Omental fat pad (tissue), 4 donors: Measurements from ENCODE around the gene DDR2. TPM values are rescaled to one million over a fixed set of nuclear protein-coding genes. Genes with fewer than 3 reads are reported as not detected.
"Not testable (repeated sequence)": the region's sequence is repeated elsewhere in the genome, so short reads cannot be mapped to it uniquely, and the experiment has no call there.

Experiments
- ATAC-seq: fragments of 150-250 bp; one replicate; pipeline ENCODE4 v1.9.1; 2016; ENCODE audit warnings: mild to moderate bottlenecking, moderate library complexity; ENCODE audit not compliant: low FRiP score
- DNase-seq: peaks from one replicate; pipeline ENCODE4 v3.0.0-alpha.2; 2019; ENCODE audit warnings: low spot score
- CTCF ChIP-seq, 3 donors: fragments of 450-650 bp; IDR thresholded peaks; one replicate each; pipeline ENCODE4 v1.5.1; 2016 to 2017; ENCODE audit warnings: antibody characterized with exemption in 3 of 3, mild to moderate bottlenecking in 3 of 3, moderate library complexity in 2 of 3
- total RNA-seq, 4 donors: library from RNA; depleted of rRNA; stranded (reverse); fragments of >200 nt; gene quantifications; one replicate each; pipeline ENCODE4 v1.1.0, GENCODE V29; 2016

Gene DDR2
- total RNA-seq, 4 donors from 2014 or later: 140 to 164 (median 145) TPM

GRCh38 chr1:162756523-162756922 lies 124.3 kb downstream of the DDR2 start:
- no peak for TF ChIP-seq CTCF (IDR thresholded peaks at IDR 0.05)
- DNase-seq (no peak), ATAC-seq (no peak)

GRCh38 chr1:162757476-162757875 lies 125.2 kb downstream of the DDR2 start:
- TF ChIP-seq CTCF (IDR thresholded peaks at IDR 0.05): no peak
- ATAC-seq (peak; percentile 79), DNase-seq (no peak)

- ATAC-seq: no peak
- TF ChIP-seq CTCF (IDR thresholded peaks at IDR 0.05): no peak
- DNase-seq: no peak
Measured at GRCh38 chr1:162765788-162766187, 133.5 kb downstream of the DDR2 start.

- TF ChIP-seq CTCF (IDR thresholded peaks at IDR 0.05): no peak
- no peak for ATAC-seq
- no peak for DNase-seq
Measured at GRCh38 chr1:162772571-162773154, 140.4 kb downstream of the DDR2 start.

GRCh38 chr1:162774007-162774406 lies 141.7 kb downstream of the DDR2 start:
- ATAC-seq (no peak), DNase-seq (no peak)
- TF ChIP-seq CTCF (IDR thresholded peaks at IDR 0.05): no peak

GRCh38 chr1:162779043-162779442 lies 146.8 kb downstream of the DDR2 start:
- no peak for TF ChIP-seq CTCF (IDR thresholded peaks at IDR 0.05)
- no peak for ATAC-seq

GRCh38 chr1:162782671-162783070 lies 150.4 kb downstream of the DDR2 start:
- DNase-seq: no peak
- no peak for ATAC-seq

More at GRCh38 chr1:162779043-162779442, 146.8 kb downstream of the DDR2 start:
- DNase-seq: no peak

GRCh38 chr1:162784926-162785325 lies 152.7 kb downstream of the DDR2 start:
- DNase-seq, ATAC-seq: not testable (repeated sequence)

More at GRCh38 chr1:162782671-162783070, 150.4 kb downstream of the DDR2 start:
- no peak for TF ChIP-seq CTCF (IDR thresholded peaks at IDR 0.05)

GRCh38 chr1:162788783-162789182 lies 156.5 kb downstream of the DDR2 start:
- not testable (repeated sequence) for DNase-seq, ATAC-seq

- ATAC-seq: peak; percentile 99
- peak; percentile 26 for DNase-seq
Measured at GRCh38 chr1:162790303-162790984, 158.2 kb downstream of the DDR2 start, which contains the start of gene HSD17B7. HSD17B7 (plus strand) TSS chr1:162790702; CDS start chr1:162790801, 99 bp downstream.
